ENCODE data around the gene FAM114A1.

Gene FAM114A1

GRCh38 chr4:38931125-38931524 is 63.5 kb downstream of the FAM114A1 start:
- Histone ChIP-seq H3K27me3 (ENCODE audit: control insufficient read depth, low read length) (no peaks in the 10 kb centered on the region), H3K79me2 (ENCODE audit: control insufficient read depth, low read length) (no peaks in the 10 kb centered on the region), H3K4me1 (ENCODE audit: control insufficient read depth, low read length) (no peaks in the 10 kb centered on the region), H3K4me2 (ENCODE audit: low read length) (no peak overlapping the region), H3F3A (ENCODE audit: control insufficient read depth, insufficient read depth) (no peaks in the 10 kb centered on the region), H3K9me2 (replicated peaks; ENCODE audit: control insufficient read depth, low read length) (no peaks in the 10 kb centered on the region), H3K4me3 (ENCODE audit: low read length) (no peak overlapping the region), H3K36me3 (ENCODE audit: control insufficient read depth, low read length) (no peaks in the 10 kb centered on the region), H3K27ac (ENCODE audit: low read depth, low read length) (no peak overlapping the region), H4K20me1 (ENCODE audit: control insufficient read depth, insufficient read depth, low read depth, low read length) (no peaks in the 10 kb centered on the region), H3K9me3 (ENCODE audit: control insufficient read depth, insufficient read depth, low read length) (no peaks in the 10 kb centered on the region)
- no peak for TF ChIP-seq CTCF (IDR thresholded peaks at IDR 0.05; ENCODE audit: low read depth, low read length, poor library complexity, severe bottlenecking)
- TF ChIP-seq EZH2phosphoT487 (IDR thresholded peaks at IDR 0.05; ENCODE audit: borderline replicate concordance, low read length) = no peak

- no peaks in the 10 kb centered on the region for H3K9me2 ChIP-seq (replicated peaks; ENCODE audit: control insufficient read depth, low read length)
- no peak overlapping the region for H3K27ac ChIP-seq (ENCODE audit: low read depth, low read length)
- no peaks in the 10 kb centered on the region for H3K36me3 ChIP-seq (ENCODE audit: control insufficient read depth, low read length)
- H3K9me3 ChIP-seq (ENCODE audit: control insufficient read depth, insufficient read depth, low read length) = no peaks in the 10 kb centered on the region
- TF ChIP-seq CTCF (IDR thresholded peaks at IDR 0.05; ENCODE audit: low read depth, low read length, poor library complexity, severe bottlenecking) (no peak), EZH2phosphoT487 (IDR thresholded peaks at IDR 0.05; ENCODE audit: borderline replicate concordance, low read length) (no peak)
- no peaks in the 10 kb centered on the region for H4K20me1 ChIP-seq (ENCODE audit: control insufficient read depth, insufficient read depth, low read depth, low read length)
- no peak overlapping the region for H3K4me3 ChIP-seq (ENCODE audit: low read length)
- H3K27me3 ChIP-seq (ENCODE audit: control insufficient read depth, low read length) = no peaks in the 10 kb centered on the region
- no peaks in the 10 kb centered on the region for H3F3A ChIP-seq (ENCODE audit: control insufficient read depth, insufficient read depth)
- no peak overlapping the region for H3K4me2 ChIP-seq (ENCODE audit: low read length)
- no peaks in the 10 kb centered on the region for H3K79me2 ChIP-seq (ENCODE audit: control insufficient read depth, low read length)
- no peaks in the 10 kb centered on the region for H3K4me1 ChIP-seq (ENCODE audit: control insufficient read depth, low read length)
These were observed 67.9 kb downstream of the FAM114A1 start for GRCh38 chr4:38935391-38936073.

- H3K4me3 ChIP-seq (ENCODE audit: low read length) = no peak overlapping the region
These were observed 71.6 kb downstream of the FAM114A1 start for GRCh38 chr4:38939165-38939564.

More at GRCh38 chr4:38939165-38939564, 71.6 kb downstream of the FAM114A1 start:
- Histone ChIP-seq H3K9me2 (replicated peaks; ENCODE audit: control insufficient read depth, low read length) (no peaks in the 10 kb centered on the region), H3K9me3 (ENCODE audit: control insufficient read depth, insufficient read depth, low read length) (no peaks in the 10 kb centered on the region), H3K79me2 (ENCODE audit: control insufficient read depth, low read length) (no peaks in the 10 kb centered on the region), H3K36me3 (ENCODE audit: control insufficient read depth, low read length) (no peaks in the 10 kb centered on the region), H3K4me2 (ENCODE audit: low read length) (no peak overlapping the region), H3K27ac (ENCODE audit: low read depth, low read length) (no peak overlapping the region), H3F3A (ENCODE audit: control insufficient read depth, insufficient read depth) (no peaks in the 10 kb centered on the region), H3K27me3 (ENCODE audit: control insufficient read depth, low read length) (no peaks in the 10 kb centered on the region), H4K20me1 (ENCODE audit: control insufficient read depth, insufficient read depth, low read depth, low read length) (no peaks in the 10 kb centered on the region), H3K4me1 (ENCODE audit: control insufficient read depth, low read length) (no peaks in the 10 kb centered on the region)
- TF ChIP-seq CTCF (IDR thresholded peaks at IDR 0.05; ENCODE audit: low read depth, low read length, poor library complexity, severe bottlenecking) = no peak
- no peak for TF ChIP-seq EZH2phosphoT487 (IDR thresholded peaks at IDR 0.05; ENCODE audit: borderline replicate concordance, low read length)

All from DOHH2 (cell line).